Adipose tissue (tissue), 3 donors: ENCODE results near the gene LEFTY2. TPM values are rescaled to one million over a fixed set of nuclear protein-coding genes. Genes with fewer than 3 reads are reported as not detected.
"Not testable (repeated sequence)": the region's sequence is repeated elsewhere in the genome, so short reads cannot be mapped to it uniquely, and the experiment has no call there.

Source experiments
- H3K27ac ChIP-seq: one replicate; pipeline ENCODE4 v1.5.1; 2013; ENCODE audit warnings: low read depth, low read length
- WGBS, 3 donors: extraction: QIAGEN DNeasy Blood & Tissue Kit; methylation state at CpG; one replicate each; pipeline ENCODE4 v1.1.7; 2013; 5-methylcytosine and 5-hydroxymethylcytosine counted together
- polyA plus RNA-seq, 3 donors: library from polyadenylated mRNA; stranded (reverse); fragments of 200-250 nt; gene quantifications; one replicate each; pipeline ENCODE4 v1.2.3, GENCODE V29; 2013
- donor health status: healthy with polysubstance abuse.
- donor health status: Bipolar disorder and iron deficiency.
- donor health status: healthy.

LEFTY2 gene
- polyA plus RNA-seq, 3 donors: 2.2 to 13.2 (median 4.8) TPM

DNA sequence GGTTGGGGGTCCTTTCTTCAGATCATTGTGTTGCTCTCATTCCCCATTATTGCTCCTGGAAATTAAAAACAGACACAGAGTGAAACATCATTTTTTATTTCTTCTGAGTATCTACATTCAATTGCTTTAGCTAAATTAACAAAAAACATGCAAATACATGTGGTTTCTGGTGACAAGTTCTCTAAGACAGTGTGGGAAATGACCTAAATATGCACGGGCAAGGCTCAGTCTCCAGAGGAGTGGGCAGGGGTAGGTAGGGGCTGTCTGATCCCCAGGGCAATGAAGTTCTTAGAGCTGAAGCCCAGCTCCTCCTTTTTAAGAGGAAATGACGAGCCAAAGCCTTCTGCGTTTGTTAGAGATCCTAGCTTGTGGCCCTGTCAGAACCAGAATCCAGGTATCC lies 4.5 kb downstream of the LEFTY2 start:
- 67 to 73% (median 72%) methylated on average over 3 of the region's 3 CpGs for WGBS, 3 donors
- H3K27ac ChIP-seq: no peak overlapping the region

DNA sequence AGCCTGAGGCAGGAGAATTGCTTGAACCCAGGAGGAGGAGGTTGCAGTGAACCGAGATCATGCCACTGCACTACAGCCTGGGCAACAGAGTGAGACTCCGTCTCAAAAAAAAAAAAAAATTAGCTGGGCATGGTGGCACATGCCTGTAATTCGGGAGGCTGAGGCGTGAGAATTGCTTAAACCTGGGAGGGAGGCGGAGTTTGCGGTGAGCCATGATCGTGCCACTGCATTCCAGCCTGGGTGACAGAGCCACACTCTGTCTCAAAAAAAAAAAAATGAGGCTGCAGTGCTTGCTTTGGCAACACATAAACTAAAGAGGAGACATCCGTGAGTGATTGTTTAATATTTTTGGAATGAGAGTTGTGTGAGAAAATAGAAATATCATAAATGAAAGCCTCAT lies 4.9 kb downstream of the LEFTY2 start:
- WGBS, 3 donors: 73 to 89% (median 85%) methylated on average over 8 of the region's 8 CpGs
- H3K27ac ChIP-seq: not testable (repeated sequence)

DNA sequence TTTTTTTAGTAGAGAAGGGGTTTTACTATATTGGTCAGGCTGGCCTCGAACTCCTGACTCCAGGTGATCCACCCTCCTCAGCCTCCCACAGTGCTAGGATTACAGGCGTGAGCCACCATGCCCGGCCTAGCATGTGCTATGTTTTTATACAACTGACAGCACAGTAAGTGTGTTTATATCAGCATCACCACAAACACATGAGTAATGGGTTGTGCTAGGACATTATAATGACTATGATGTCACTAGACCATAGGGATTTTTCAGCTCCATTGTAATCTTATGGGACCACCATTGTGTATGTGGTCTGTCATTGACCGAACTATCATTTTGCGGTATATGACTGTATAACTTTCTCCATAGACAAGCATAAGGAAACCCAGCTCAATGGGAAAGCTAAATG lies 6.3 kb downstream of the LEFTY2 start:
- 95 to 98% (median 96%) methylated on average over 5 of the region's 5 CpGs for WGBS, 3 donors
- no peak overlapping the region for H3K27ac ChIP-seq

DNA sequence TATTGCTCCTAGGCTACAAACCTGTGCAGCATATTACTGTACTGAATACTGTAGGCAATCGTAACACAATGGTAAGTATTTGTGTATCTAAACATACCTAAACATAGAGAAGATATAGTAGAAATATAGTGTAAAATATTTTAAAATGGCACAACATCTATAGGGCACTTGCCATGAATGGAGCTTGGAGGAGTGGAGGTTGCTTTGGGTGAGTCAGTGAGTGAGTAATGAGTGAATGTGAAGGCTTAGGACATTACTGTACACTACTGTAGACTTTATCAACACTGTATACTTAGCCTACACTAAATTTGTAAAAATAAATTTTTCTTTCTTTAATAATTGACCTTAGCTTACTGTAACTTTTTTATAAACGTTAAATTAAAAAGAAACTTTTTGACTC lies 7.9 kb downstream of the LEFTY2 start:
- H3K27ac ChIP-seq: no peak overlapping the region
- 76 to 94% (median 89%) methylated on average over 2 of the region's 2 CpGs for WGBS, 3 donors

DNA sequence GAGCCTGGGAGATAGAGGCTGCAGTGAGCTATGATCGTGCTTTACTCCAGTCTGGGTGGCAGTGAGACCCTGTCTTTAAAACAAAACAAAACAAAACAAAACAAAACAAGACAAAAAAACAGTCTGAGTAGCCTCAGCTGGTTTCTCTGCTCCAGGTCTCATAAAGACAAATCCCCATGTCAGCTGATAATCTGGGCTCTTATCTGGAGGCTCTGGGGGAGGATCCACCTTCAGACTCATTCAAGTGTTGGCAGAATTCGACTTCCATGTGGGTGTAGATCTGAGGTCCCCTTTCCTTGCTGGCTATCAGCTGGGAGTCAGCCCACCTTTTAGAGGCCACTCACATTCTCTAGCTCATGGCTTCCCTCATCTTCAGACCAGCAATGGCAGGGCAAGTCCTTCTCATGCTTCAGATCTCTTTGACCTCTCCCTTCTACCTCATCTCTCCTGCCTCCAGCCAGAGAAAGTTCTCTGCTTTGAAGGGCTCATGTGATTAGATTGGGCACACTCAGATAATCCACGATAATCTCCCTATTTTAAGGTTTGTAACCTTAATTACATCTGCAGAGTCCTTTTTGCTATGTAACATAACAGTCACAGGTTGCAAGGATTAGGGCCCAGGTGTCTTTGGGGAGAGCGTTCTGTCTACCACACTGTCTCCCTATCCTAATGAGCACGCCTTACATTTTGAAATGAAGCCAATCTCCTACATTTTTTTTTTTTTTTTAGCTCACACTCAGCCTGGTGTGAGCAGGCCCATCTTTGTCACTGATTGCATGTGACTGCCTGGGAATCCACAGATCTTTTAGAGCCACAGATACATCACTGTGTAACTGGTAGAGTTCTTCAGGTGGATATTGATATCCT lies 9.5 kb downstream of the LEFTY2 start:
- 84 to 88% (median 86%) methylated on average over 5 of the region's 5 CpGs for WGBS, 3 donors
- no peak overlapping the region for H3K27ac ChIP-seq

DNA sequence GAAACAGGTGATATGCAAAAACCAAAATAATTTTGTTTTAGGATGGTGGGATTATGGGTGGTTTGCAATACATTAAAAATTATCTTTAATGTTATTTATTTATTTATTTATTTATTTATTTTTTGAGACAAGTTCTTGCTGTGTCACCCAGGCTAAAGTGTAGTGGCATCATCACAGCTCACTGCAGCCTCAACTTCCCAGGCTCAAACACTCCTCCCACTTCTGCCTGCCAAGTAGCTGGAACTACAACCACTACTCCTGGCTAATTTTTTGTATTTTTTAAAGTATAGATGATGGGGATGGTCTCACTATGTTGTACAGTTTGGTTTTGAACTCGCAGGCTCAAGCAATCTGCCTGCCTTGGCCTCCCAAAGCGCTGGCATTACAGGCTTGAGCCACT lies 10.5 kb downstream of the LEFTY2 start:
- WGBS, 3 donors: 91 to 97% (median 95%) methylated on average over 2 of the region's 2 CpGs
- H3K27ac ChIP-seq: no peak overlapping the region

DNA sequence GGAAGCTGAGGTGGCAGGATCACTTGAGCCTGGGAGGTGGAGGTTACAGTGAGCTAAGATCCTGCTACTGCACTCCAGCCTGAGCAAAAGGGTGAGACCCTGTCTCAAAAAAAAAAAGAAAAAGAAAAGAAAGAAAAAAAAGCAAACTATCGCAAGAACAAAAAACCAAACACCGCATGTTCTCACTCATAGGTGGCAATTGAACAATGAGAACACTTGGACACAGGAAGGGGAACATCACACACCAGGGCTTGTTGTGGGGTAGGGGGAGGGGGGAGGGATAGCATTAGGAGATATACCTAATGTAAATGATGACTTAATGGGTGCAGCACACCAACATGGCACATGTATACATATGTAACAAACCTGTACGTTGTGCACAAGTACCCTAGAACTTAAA lies 11.6 kb downstream of the LEFTY2 start:
- not testable (repeated sequence) for H3K27ac ChIP-seq
- WGBS, 3 donors: 91 to 97% (median 97%) methylated on average over 3 of the region's 3 CpGs

DNA sequence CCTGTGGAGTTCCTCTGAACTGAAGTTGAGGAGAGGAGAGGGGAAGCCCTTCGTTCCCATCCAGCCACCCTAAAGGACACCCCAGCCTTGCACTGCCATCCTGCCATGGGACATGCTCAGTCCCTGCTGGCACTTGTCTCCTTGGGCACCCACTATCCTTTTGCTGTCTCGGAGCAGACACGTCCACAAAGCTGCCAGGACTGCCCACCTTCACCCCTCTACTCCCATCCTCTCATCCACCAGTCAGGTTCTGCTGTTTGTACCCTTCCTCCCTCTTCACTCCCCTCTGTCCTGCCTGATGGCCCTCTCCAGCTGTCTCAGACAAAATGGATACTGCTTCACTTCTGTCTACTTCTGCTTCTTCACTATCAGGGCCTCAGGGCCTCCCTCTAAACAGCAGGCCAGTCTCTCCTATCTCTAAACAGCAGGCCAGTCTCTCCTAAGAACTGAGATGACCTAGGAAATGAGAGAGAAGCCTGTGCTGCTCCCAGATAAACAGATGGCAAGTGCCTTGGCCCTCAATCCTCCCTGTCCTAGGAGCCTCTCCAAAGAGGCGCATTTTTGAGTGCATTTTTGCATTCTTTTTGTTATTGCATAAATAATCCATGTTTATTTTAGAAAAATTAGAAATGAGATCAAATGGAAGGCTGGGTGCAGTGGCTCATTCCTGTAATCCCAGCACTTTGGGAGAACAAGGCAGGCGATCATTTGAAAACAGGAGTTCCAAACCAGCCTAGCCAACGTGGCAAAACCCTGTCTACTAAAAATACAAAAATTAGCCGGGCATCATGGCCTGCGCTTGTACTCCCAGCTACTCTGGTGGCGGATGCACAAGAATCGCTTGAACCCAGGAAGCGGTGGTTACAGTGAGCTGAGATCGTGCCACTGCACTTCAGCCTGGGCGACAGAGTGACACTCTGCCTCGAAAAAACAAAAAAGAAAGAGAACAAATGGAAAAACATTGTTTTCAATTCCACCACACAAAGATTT lies 12.5 kb downstream of the LEFTY2 start:
- 86 to 90% (median 90%) methylated on average over 14 of the region's 14 CpGs for WGBS, 3 donors

DNA sequence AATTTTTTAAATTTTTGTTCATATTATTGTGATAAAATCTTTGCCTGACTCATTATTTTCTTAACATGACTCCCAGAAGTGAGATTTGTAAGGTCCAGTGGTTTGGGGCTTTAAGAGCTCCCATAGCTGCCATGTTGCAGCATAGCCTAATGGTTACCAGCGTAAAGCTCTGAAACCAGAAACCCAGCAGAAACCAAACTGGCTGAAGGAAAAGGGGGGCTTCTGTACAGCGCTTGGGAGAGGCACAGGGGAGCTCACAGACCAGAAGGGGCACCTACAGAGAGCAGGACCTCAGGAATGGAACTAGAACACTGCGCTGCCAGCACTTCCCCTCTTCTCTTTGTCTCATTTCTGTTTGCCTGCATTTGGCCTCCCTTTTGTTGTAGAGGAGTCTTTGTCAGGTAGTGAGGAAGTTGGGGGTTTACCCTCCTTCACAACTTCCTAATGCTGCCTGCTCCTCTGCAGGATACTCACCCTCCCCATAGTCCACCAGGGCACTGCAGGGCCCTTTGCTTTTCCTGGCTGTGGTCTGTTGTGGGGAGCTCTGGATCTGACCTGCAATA lies 14.4 kb downstream of the LEFTY2 start:
- H3K27ac ChIP-seq: no peak overlapping the region
- WGBS, 3 donors: 72 to 94% (median 73%) methylated on average over 3 of the region's 3 CpGs

More for the DNA sequence above, 12.5 kb downstream of the LEFTY2 start:
- H3K27ac ChIP-seq: no peak overlapping the region

DNA sequence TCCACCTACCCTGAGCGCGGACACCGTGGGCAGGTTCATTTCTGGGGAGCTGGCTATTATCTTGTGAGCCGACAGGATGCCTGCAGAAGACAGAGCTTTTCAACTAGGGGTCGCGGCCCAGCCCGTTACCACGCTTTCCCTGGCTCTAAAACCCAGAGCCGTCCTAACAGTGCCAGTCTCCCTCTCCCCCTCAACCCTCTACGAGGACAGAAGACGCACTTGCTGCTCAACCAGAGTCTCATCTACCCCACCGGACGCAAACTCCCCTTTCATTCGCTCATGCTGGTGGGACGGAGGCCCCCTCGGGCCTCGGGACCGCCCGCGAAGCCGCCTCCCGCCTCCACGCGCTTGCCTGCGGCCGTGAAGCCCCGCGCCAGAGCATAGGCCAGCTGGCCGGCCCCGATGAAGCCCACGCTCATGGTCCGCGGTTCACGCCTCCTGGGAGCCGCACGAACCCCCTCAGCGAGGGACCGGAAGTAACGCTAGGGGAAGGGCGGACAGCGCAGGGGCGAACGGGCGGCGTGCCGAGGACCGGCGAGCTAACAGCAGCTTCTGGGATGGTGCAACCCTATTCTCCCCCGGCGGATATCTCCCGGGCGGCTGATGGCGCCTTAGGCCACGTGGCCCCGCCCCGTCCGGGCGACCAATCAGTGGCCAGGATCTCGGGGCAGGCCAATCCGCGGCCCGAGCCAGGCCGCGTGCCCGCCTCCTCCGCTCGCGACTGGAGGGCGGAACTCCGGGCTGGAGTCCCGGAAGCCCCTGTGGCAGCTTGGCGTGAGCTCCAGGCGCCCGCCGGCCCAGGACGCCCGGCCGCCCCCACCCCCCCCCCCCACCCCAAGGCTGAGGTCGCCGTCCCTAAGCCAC lies 17.1 kb downstream of the LEFTY2 start, which contains the start of gene PYCR2:
PYCR2 (minus strand) TSS at position 559 of the 864 bp plus-strand sequence; CDS start at position 419, 140 bp downstream.
- WGBS, 3 donors: 0 to 1% (median 0%) methylated on average over 67 to 80 of the region's 80 CpGs
- no peak within 1 kb of the TSS for H3K27ac ChIP-seq

DNA sequence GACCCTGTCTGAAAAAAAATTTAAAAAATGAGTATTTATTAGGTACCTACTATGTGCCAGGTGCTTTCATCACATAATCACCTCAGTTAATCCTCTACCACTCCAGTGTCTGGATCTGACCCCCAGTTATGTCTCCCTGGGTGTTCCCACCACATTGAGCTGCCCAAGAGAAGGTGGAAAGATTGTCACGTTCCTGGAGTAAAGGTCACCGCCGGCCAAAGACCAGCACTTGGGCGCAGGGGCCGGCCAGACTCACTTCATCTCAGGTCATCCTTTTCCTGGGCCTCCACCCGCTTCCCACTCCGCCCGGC lies 17.7 kb downstream of the LEFTY2 start:
- H3K27ac ChIP-seq: no peak overlapping the region
- 0 to 6% (median 1%) methylated on average over 8 of the region's 8 CpGs for WGBS, 3 donors

DNA sequence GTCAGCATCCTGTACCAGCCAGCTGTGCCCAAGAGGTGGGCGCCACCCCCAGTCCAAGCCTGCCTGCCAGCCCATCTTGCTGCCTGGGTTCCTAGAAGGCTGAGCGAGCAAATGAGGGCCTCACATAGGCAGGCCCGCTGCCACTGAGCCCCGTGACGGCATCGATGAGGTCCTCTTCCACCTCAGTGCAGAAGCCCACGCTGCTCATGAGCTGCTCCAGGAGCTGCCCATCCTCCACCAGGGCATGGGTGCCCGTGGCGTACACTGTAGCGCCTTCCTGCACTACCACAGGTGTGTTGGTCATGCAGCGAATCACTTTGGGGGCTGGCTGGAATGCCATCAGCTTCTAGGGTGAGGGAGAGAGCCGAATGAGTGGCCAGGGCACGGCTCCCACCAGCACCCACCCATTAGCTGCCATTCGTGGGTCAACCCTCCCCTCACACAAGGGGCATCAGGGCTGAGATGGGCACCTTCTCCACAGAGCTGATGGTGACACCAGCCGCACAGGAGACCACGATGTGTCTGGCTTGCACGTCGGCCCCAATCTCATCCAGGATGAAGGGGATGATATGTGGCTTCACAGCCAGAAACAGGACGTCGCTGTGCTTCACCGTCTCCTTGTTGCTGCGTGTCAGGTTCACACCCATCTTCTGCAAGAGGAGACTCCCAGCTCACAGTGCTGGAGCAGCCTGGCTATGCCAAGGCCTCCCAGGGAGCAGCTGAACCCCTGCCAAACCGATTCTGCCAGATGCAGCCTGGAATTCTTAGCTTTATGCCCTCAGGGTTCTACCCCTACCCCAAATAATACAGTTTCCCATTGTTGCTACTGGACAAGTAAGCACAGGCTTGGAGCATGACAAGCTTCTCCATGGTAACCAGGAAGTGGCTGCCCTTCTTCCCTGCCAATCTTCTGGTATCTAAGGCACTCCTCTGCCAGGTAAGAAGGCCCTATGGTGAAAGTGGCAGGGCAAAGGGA lies 19.0 kb downstream of the LEFTY2 start:
- 83 to 92% (median 91%) methylated on average over 23 of the region's 23 CpGs for WGBS, 3 donors
- no peak overlapping the region for H3K27ac ChIP-seq

DNA sequence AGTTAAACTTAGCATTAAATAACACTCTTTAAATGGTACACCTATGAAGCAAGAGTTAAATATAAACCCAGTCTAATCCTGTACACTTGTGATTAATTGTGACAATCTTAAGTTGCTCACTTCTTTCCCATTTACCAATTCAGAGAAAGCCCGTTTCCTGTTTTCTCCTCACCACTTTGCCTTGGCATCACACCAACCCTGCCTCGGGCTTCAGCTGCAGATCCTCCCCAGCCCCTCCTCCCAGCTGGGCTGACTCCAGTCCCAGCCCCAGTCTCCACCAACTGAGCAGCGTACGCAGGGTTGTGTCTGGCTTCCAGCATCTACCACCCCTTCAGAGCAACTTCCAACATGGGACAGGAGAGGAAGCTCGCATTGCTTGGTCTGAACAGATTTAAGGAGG lies 21.1 kb downstream of the LEFTY2 start:
- 18 to 27% (median 24%) methylated on average over 5 of the region's 5 CpGs for WGBS, 3 donors
- no peak overlapping the region for H3K27ac ChIP-seq

DNA sequence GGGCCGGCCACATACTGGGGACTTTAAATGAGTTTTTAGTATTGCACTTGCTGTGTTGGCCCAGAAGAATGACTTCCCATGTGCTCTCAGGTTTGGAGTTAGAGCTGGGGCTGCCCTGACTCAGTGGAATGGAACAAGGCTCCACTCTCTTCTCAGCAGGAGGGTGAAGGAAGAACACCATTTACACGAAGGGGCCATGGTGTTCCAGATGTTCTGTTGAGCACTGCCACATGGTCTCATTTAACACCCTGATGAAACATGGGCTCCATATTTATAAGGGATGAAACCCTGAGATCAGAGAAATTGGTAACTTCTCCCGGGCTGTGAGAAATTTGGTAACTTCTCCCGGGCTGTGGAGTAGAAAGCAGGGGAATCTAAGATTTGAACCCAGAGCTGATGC lies 22.7 kb downstream of the LEFTY2 start:
- 91 to 99% (median 93%) methylated on average over 4 of the region's 4 CpGs for WGBS, 3 donors

DNA sequence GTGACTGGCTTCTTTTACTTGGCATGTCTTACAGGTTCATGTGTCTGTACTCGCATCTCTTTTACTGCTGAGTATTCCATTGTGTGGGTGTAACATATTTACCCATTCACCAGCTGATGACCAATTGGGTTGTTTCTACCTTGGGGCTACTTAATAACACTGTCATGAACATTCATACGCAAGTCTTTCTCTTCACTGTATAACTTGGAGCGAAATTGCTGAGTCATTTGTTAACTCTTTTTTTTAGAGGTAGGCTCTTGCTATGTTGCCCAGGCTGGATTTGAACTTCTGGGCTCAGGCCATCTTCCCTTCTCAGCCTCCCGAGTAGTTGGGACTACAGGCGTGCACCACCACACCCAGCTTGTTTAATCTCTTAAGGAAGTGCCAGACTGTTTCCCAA lies 23.5 kb downstream of the LEFTY2 start:
- H3K27ac ChIP-seq: no peak overlapping the region
- 87 to 91% (median 88%) methylated on average over 5 of the region's 5 CpGs for WGBS, 3 donors

More for the DNA sequence above, 22.7 kb downstream of the LEFTY2 start:
- no peak overlapping the region for H3K27ac ChIP-seq

DNA sequence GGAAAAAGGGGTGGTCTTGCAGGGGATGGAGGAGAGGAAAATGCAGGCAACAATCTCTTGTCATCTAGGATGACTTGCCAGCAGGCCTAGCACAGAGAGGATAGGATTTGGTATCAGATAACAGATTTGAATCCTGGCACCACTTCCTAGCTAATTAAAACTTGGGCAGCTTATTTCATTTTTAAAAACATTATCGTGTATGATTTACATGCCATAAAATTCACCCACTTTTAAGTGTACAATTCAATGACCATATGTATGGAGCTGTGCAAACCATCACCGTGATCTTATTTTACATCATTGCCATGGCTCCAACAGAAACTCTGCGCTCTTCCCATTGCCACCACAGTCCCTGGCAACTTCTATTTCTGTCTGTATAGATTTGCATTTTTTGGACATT lies 23.9 kb downstream of the LEFTY2 start:
- 90 to 98% (median 94%) methylated on average over 3 of the region's 3 CpGs for WGBS, 3 donors
- no peak overlapping the region for H3K27ac ChIP-seq

DNA sequence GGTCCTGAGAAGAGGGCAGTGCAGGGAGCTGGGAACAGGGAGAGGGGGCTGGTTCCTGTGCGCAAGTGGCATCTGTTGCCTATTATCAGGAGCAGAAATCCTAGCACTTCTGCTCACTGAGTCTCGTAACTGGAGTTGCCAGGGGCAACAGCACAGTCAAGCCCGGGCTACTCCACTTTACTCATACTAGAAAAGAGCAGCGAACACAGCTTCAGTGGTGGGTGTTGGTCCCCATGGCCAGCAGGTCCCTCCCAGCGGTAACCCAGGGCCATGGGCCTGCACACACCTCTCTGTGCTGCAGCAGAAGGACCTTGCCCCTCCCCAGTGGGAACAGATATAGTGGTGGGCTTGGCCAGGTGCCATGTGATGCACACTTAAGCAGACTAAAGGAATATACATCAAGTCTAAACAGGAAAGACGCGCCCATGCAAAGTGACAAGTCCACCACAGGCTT lies 25.5 kb downstream of the LEFTY2 start:
- WGBS, 3 donors: 88 to 95% (median 93%) methylated on average over 7 of the region's 7 CpGs
- no peak overlapping the region for H3K27ac ChIP-seq
